Hepatocyte (in vitro differentiated cells): ENCODE results near the gene CSRP3.

Experiments
- CTCF ChIP-seq: fragments of 200-600 bp; sonication (generic); IDR thresholded peaks from 2 replicates; pipeline ENCODE4 v1.5.1; 2016; ENCODE audit warnings: antibody characterized with exemption, mild to moderate bottlenecking; ENCODE audit not compliant: poor library complexity
- EZH2 ChIP-seq: fragments of 200-600 bp; sonication (generic); IDR thresholded peaks from 2 replicates; pipeline ENCODE4 v1.6.1; 2016; ENCODE audit warnings: antibody characterized with exemption, mild to moderate bottlenecking, borderline replicate concordance

DNA sequence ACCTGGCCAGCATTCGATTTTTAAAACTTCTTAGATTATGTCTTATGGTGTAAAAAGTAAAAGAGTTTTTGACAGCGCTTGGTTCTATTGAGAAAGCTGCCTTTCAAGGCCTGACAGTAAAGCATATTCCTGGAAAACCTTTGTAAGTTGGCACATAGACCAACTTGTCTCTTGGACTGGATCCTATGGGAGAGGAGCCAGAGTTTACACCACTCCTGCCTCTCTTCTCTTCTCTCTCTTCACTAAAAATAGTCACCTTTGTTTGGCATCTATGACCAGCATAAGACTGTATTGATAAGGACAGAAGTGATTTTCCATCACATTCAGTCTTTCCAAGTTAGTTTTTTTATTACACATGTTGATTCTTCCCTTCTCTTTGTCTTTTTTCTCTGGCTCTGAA lies 33.7 kb downstream of the CSRP3 start:
- no peak for TF ChIP-seq CTCF
- TF ChIP-seq EZH2: no peak
